Endothelial cell of umbilical vein (primary cell): ENCODE data around the gene PLOD1.

Experiments used
- TF ChIP-seq, protein P1 (sequence below), 2 donors: IDR thresholded peaks; 1 replicate in 1 of 2; 2 replicates in 1 of 2; pipeline ENCODE4 v1.5.1; 2011; ENCODE audit warnings: low read length in 2 of 2, mild to moderate bottlenecking in 2 of 2, moderate library complexity in 2 of 2, control low read depth in 1 of 2, inconsistent platforms in 1 of 2, low read depth in 1 of 2; ENCODE audit not compliant: insufficient read depth in 1 of 2; ENCODE audit errors: extremely low read depth in 1 of 2
- TF ChIP-seq, protein P2 (sequence below): IDR thresholded peaks from 2 replicates; pipeline ENCODE4 v1.6.1; 2011; ENCODE audit not compliant: insufficient read depth, insufficient read length

DNA sequence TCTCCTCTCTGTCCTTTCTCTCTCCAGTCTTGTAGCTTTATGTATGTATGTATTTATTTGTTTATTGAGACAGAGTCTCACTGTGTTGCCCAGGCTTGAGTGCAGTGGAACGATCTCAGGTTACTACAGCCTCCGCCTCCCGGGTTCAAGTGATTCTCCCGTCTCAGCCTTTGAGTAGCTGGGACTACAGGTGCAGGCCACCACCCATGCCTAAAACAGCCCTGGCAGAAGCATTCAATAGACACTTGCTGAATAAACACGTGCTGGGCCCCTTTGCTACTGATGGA lies 10.7 kb upstream of the PLOD1 start:
- TF ChIP-seq, protein P1, sequence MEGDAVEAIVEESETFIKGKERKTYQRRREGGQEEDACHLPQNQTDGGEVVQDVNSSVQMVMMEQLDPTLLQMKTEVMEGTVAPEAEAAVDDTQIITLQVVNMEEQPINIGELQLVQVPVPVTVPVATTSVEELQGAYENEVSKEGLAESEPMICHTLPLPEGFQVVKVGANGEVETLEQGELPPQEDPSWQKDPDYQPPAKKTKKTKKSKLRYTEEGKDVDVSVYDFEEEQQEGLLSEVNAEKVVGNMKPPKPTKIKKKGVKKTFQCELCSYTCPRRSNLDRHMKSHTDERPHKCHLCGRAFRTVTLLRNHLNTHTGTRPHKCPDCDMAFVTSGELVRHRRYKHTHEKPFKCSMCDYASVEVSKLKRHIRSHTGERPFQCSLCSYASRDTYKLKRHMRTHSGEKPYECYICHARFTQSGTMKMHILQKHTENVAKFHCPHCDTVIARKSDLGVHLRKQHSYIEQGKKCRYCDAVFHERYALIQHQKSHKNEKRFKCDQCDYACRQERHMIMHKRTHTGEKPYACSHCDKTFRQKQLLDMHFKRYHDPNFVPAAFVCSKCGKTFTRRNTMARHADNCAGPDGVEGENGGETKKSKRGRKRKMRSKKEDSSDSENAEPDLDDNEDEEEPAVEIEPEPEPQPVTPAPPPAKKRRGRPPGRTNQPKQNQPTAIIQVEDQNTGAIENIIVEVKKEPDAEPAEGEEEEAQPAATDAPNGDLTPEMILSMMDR (IDR thresholded peaks at IDR 0.05; ENCODE audit: extremely low read depth in 1 of 2, insufficient read depth in 1 of 2, low read depth in 1 of 2, low read length in 2 of 2): no peak
- TF ChIP-seq, protein P2, sequence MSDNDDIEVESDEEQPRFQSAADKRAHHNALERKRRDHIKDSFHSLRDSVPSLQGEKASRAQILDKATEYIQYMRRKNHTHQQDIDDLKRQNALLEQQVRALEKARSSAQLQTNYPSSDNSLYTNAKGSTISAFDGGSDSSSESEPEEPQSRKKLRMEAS: no peak
